GM18505 (cell line): ENCODE results near the gene DAD1.

ENCODE experiments used
- ATAC-seq: cut with Tn5 transposase; IDR thresholded peaks from one replicate; pipeline ENCODE4 v1.9.1; 2021; ENCODE audit not compliant: unreplicated experiment
- POLR2A ChIP-seq: IDR thresholded peaks from 4 replicates; pipeline ENCODE4 v1.6.1; 2011; ENCODE audit warnings: borderline replicate concordance; ENCODE audit not compliant: insufficient read depth, insufficient read length; ENCODE audit errors: extremely low read depth

Gene DAD1

GRCh38 chr14:22613106-22613695 lies 24.2 kb upstream of the DAD1 start:
- no peak for TF ChIP-seq POLR2A
- ATAC-seq = no peak

GRCh38 chr14:22610931-22611330 lies 21.9 kb upstream of the DAD1 start:
- no peak for TF ChIP-seq POLR2A

GRCh38 chr14:22607291-22607690 lies 18.3 kb upstream of the DAD1 start:
- no peak for ATAC-seq
- TF ChIP-seq POLR2A = no peak

More at GRCh38 chr14:22610931-22611330, 21.9 kb upstream of the DAD1 start:
- ATAC-seq = no peak

- ATAC-seq = no peak
- TF ChIP-seq POLR2A = no peak
Measured at GRCh38 chr14:22606380-22606779, 17.4 kb upstream of the DAD1 start.

GRCh38 chr14:22602862-22603261 lies 13.8 kb upstream of the DAD1 start:
- no peak for TF ChIP-seq POLR2A
- no peak for ATAC-seq

- TF ChIP-seq POLR2A = no peak
- ATAC-seq = no peak
Measured at GRCh38 chr14:22601996-22602395, 13.0 kb upstream of the DAD1 start.

GRCh38 chr14:22601456-22601855 lies 12.4 kb upstream of the DAD1 start:
- no peak for ATAC-seq
- TF ChIP-seq POLR2A = no peak

GRCh38 chr14:22600027-22600426 lies 11.0 kb upstream of the DAD1 start:
- no peak for ATAC-seq
- TF ChIP-seq POLR2A = no peak

GRCh38 chr14:22599349-22599748 lies 10.3 kb upstream of the DAD1 start:
- no peak for ATAC-seq
- TF ChIP-seq POLR2A = no peak

- no peak for TF ChIP-seq POLR2A
- no peak for ATAC-seq
Measured at GRCh38 chr14:22598896-22599244, 9.8 kb upstream of the DAD1 start.

- peak; percentile 67 for TF ChIP-seq POLR2A
- peak; percentile 66 for ATAC-seq
Measured at GRCh38 chr14:22598099-22598895, 9.3 kb upstream of the DAD1 start, which contains the start of gene ABHD4. Gene ABHD4 (plus strand): TSS chr14:22598300. CDS start chr14:22598307, 7 bp downstream.

- no peak for TF ChIP-seq POLR2A
- ATAC-seq = peak; percentile 24
Measured at GRCh38 chr14:22597771-22598098, 8.7 kb upstream of the DAD1 start.

- TF ChIP-seq POLR2A = no peak
- ATAC-seq = no peak
Measured at GRCh38 chr14:22597265-22597664, 8.2 kb upstream of the DAD1 start.

- TF ChIP-seq POLR2A = no peak
- no peak for ATAC-seq
Measured at GRCh38 chr14:22596354-22596879, 7.4 kb upstream of the DAD1 start.
